HG03196 (cell line): ENCODE results near the gene TCOF1.

Experiments
- ATAC-seq: cut with Tn5 transposase; IDR thresholded peaks from one replicate; pipeline ENCODE4 v1.9.1; 2021; ENCODE audit not compliant: unreplicated experiment

TCOF1 gene

DNA sequence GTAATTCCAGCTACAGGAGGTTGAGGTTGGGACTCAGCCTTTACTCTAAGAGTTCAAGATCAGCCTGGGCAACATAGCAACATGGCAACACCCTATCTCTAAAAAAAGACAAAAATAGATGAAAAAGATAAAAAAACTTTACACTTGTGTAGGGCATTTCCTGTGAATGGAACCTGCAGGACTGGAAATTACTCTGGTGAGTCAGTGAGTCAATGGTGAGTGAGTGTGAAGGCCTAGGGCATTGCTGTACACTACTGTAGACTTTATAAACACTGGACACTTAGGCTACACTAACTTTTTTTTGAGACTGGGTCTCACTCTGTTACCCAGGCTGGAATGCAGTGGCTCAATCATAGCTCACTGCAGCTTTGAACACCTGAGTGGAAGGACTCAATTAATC lies 35.3 kb upstream of the TCOF1 start:
- no peak for ATAC-seq

DNA sequence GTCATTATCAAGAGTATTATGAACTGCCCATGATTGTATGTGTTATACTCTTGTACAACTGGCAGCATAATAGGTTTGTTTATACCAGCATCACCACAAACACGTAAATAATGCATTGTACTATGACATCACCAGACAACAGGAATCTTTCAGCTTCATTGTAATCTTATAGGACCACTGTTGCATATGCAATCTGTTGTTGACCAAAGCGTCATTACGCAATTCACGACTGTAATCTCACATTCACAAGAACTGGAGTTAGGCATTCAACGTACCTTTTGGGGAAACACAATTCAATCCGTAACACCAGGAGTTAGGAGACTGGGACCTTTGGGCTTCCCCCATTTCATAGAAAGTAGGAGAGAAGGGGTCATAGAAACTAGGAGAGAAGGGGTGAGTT lies 34.4 kb upstream of the TCOF1 start:
- no peak for ATAC-seq

GRCh38 chr5:150323819-150324218 lies 33.7 kb upstream of the TCOF1 start:
- no peak for ATAC-seq

DNA sequence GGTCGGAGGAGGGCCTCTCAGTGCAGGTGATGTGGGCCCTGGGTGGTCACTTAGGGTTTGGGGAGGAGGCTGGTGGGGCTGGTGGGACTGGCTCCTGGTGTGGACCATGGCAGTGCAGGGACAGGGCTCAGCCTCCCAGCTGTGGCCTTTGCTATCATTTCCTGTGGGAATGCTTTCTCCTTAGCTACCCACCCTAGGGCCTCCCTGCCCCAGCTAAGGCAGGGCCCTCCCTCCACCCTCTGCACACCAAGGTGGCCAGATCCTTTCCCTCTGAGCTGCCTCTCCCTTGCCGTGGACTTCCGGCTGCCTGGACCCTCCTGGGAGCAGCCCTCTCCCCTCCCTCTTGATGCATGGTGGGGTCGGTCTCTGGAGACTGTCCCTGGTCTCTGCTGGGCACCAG lies 32.1 kb upstream of the TCOF1 start:
- no peak for ATAC-seq

DNA sequence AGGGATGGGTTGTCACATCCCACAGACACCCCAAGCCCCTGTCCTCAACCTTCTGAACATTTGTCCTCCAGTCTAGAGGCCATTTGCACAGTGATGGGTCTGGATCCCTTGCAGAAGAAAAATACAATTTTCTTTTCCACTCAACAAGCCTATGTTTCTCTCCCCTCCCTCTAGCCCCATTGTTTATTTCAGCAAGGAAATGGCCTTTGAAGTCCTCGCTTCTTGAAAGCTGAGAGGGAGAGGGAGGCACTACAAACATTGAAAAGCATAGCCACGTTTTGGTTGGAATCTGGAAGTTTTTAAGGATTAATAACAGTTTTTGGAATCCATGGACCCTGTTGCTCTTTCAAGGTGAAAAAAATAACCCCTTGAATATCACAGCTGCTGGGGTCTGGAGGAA lies 30.8 kb upstream of the TCOF1 start:
- no peak for ATAC-seq

GRCh38 chr5:150327139-150327538 lies 30.4 kb upstream of the TCOF1 start:
- no peak for ATAC-seq

- ATAC-seq: no peak
Measured at GRCh38 chr5:150328515-150328914, 29.0 kb upstream of the TCOF1 start.

DNA sequence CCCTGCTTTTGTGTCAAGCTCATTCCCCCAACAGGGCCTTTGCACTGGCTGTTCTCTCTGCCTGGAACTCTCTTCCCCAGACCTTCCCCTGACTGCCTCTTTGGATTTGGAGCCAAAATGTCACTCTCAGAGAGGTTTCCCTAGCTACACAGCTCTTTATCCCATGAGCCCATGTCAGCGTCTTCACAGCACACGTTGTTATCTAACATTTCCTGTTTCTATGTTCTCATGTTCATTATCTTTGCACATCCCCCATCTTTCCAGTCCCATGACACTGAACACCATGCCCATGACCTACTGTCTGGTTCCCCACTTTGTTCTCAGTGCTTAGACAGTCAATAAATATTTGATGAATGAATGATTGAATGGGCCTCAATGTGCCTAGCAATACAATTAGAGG lies 28.5 kb upstream of the TCOF1 start:
- ATAC-seq: no peak

DNA sequence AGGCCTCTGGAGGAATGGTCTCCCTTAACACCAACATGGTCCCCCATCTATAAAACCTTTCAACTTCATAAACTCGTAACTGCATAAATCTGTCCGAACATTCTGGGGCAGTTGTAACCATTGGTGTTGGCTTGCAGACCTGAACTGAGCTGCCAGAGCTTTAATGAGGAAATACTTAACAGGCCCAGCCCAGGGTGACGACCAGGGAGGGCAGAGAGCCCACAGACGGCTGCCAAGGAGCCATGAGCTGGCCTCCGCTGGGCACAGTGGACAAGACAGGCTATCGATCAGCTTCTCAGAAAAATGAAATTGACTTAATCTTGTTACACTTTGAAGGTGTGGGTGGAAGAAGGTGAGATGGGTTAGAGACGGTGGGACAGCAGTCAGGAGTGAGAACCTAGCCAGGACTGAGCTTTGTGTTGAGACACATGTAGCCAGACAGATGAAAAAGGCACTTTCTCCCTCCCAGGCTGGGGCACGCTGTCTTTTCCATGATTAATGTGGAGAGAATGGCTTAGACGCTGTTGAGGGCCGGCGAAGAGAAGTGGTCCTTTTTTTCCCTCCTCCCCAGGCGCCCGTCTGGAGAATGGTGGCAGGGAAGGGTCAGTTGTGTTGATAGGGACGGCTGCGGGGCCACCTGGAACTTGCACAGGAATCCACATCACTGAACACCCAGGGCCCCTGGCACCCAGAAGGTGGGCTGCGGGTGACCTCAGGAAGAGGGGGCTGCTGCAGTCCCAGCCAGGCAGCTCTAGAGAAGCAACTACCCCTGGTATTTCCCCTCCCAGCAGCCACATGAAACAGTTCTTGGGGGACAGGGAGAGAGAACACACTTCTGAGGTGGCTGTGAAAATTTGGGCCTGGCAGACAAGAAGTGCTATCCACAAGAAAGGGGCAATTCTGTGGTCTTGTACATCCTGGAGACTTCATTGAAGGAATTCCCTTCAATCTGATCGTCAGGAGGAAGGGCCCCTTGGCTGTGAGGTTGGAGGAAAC lies 27.3 kb upstream of the TCOF1 start:
- no peak for ATAC-seq

DNA sequence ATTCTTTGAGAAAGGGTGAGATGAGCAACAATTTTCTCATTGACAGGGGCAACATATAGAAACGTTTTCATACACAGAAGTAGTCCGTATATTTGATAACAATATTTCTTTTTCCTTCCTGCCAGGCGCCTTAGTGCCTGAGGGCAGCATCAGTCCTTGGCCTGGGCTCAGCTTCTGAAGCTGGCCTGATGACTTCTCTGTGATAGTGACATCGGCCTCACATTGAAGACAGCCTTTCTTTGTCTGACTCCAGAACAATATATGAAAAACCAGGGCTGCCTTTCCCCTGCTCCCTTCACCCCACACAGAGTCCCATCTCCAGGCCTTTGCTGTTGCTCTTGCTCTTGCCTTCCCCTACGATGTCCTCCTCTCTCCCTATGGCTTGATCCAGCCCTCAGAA lies 24.1 kb upstream of the TCOF1 start:
- no peak for ATAC-seq

DNA sequence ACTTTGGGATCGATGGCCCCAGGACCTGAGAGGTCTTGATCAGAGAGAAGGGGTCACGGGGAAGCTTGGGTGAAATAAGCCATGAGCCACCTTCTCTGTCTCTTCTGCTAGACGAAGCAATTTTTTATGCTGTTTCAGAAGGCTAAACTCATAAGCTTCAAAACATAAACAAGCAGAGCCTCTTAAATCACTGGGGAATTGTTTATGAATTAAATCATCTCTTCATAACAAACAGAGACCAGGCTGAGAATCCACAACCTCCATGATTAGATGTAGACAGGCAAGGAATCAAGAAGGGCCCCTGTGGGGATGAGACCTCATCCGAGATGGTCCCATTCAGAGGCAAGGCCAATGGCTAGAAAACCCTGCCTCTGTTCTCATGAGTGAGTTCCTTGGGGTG lies 21.7 kb upstream of the TCOF1 start:
- no peak for ATAC-seq

- no peak for ATAC-seq
Measured at GRCh38 chr5:150338546-150338945, 19.0 kb upstream of the TCOF1 start.

DNA sequence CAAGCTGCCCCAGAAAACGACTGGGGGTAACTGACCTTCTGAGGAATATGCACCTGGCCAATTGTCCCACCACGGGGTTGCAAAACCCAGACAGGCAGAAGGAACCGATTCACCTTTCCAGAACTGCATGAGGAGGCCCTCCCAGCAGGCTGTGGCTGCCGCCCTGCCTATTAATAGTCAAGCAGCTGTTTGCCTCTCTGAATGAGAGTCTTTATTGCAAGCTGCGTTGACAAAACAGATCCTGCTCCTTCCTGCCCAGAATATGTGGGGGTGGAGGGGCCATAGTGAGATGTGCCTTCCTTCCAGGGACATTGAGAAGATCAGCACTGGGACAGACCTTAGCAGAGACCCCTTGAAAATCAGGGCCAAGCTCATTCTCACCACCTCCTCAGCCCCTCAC lies 18.3 kb upstream of the TCOF1 start:
- no peak for ATAC-seq

- ATAC-seq: no peak
Measured at GRCh38 chr5:150339841-150340240, 17.7 kb upstream of the TCOF1 start.

GRCh38 chr5:150340614-150341255 lies 16.8 kb upstream of the TCOF1 start:
- ATAC-seq: no peak

DNA sequence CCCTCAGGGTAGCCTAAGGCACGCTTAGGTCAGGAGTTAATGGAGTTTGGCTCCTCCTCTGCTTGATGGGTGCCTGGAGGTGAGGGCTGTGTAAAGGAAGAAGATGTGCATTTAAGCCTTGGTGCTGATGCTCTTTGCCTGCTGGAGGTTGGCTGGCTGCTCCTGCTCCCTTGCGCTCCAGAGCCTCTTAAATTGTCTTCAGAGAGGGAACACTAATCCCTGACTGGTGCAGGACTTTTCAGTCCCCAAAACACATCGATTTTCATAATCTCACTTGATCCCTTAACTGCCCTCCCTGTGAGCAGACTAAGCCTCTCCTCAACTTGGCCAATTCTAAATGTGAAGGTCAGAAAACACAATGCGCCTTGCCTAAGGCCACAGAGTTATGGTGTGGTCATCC lies 16.2 kb upstream of the TCOF1 start:
- ATAC-seq: no peak

DNA sequence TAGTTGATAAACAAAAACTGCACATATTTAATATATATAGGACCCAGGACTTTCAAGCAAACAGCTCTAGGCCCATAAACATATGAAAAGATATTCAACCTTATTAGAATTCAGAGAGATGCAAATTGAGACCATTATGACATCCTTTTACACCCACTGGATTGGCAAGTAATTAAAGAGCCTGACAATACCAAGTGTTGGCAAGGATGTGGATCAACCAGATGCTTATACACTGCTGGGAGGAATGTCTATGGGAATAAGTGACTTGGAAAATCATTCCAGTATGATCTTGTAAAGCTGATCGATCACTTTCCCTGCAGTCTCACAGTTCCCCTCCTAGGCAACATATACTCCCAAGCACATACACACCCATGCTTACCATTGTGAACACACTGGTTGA lies 15.5 kb upstream of the TCOF1 start:
- ATAC-seq: no peak

DNA sequence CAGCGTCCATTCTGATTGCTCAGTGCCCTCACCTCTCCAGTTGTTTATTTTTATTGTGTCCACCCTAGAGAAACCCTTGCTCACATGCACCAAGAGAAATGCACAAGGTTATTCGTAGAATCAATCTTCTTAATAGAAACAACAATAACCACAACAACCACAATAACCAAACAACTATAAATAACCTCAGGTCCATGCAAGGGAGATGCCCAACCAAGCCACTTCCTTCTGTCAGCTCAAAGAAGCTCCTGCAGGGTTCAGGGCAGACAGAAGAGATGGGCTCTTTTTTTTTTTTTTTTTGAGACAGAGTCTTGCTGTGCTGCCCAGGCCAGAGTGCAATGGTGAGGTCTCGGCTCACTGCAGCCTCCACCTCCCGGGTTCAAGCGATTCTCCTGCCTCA lies 14.9 kb upstream of the TCOF1 start:
- no peak for ATAC-seq

DNA sequence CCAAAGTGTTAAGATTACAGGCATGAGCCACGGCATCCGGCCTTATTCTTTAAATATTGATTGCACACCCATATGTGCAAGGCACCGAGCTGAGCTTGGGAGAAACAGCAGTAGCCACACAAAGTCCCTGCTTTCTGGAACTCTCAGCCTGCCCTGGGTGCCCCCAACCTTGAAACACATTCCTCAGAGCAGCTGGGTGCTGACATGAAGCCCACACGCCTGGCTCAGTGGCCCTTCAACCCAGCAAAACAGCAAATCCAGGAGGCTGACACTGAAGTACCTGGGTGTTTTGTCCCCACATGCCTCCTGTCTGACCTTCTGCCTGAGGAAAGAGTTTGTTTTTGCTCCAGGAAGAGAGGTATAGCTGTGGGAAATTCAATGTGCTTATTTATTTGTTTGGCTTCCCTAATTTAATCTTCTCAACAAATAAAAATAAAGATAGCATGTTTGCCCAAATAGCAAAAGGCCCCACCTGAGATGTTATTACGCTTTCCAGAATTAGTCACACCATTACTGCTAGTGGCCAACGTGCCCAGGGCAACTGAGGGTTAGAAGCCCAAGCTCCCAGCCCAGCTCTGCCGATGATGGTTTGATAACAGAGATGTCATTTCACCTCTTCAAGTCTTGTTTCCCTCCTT lies 13.4 kb upstream of the TCOF1 start:
- no peak for ATAC-seq

DNA sequence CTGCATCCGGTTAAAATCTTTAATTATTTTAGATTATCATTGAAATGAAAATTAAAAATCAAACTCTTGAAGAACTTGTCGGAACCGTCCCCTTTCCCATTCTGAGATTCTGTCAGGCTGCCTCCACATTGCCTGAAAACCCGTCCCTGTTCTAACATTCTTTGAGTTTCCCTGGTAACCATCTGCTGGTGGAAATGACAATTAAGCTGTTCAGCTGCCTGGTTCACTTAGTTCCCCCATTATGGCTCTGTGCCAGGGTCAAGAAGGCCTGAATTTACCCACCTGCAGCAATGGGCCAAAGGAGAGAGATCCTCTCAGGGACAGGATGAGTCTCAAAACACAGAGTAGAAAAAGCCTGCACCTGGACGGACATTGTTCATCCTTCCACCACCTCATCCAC lies 11.8 kb upstream of the TCOF1 start:
- ATAC-seq: no peak

DNA sequence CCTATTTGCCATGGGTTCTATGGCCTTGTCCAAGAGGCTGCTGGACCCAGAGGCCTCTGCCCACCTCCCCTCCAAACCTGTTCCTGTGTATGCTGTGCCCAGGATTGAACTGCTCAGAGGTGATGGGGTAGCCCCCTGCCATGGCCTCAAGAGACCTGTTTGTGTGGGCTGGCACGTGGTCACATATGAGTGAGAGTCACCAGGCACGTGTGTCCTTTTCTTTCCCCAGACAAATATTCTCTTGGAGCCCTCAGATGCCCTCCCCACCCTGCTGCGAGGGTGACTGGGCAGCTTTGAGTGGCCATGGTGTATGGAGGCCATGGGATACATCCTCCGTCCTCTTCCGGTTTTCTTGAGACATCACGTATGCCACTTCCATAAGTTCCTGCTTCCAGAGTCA lies 10.9 kb upstream of the TCOF1 start:
- ATAC-seq: no peak

DNA sequence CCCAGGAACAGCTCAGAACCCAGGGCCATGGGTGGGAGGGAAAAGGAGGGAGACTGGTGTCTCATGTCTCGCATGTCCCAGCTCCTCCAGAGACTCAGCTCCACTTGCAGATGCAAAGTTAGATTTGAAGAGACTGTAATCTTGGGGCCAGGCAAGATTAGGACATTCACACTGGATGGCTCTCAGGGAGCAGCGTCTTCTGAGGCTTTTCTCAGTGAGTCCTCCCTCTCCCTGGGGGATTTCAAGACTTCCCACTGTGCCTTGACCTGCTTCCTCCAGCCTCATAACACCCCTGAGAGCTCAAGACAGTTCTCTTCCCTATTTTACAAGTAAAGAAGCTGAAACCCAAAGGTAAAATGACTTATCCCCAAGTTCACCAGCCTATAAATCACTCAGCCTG lies 10.5 kb upstream of the TCOF1 start:
- ATAC-seq: no peak
